ENCODE measurements around the gene NCBP1. TPM values are rescaled to one million over a fixed set of nuclear protein-coding genes. Genes with fewer than 3 reads are reported as not detected.
A peak's percentile ranks its signal among the peaks of the same experiment; 100 is the strongest.

The NCBP1 gene
- total RNA-seq, 1 donor from 2014 or later = 30.6 TPM

DNA sequence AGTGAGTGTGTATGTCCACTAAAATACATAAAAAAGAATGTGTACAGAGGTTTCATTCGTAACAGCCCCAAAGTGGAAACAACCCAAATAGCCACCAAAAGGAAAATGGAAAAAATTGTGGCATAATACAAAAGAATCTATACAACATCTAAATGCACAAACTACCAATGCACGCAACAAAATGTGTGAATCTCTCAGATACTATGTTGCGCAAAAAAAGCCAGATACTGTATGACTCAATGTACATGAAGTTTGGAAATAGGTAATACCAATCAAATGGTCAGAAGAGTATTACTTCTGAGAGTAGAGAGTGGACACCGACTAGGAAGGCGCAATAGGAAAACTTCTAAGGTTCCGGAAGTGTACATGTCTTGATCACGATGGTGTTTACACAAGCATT, 61.1 kb downstream of the NCBP1 start:
- Histone ChIP-seq H3K36me3 (ENCODE audit: control insufficient read depth, insufficient read depth, low read length) (peaks cover 2% of the 10 kb centered on the region), H3K27me3 (ENCODE audit: control insufficient read depth, insufficient read depth, low read length) (no peaks in the 10 kb centered on the region), H3K4me3 (ENCODE audit: low read depth, low read length) (no peak overlapping the region)
- no peak for DNase-seq (ENCODE audit: low read depth)
- TF ChIP-seq, protein P1, sequence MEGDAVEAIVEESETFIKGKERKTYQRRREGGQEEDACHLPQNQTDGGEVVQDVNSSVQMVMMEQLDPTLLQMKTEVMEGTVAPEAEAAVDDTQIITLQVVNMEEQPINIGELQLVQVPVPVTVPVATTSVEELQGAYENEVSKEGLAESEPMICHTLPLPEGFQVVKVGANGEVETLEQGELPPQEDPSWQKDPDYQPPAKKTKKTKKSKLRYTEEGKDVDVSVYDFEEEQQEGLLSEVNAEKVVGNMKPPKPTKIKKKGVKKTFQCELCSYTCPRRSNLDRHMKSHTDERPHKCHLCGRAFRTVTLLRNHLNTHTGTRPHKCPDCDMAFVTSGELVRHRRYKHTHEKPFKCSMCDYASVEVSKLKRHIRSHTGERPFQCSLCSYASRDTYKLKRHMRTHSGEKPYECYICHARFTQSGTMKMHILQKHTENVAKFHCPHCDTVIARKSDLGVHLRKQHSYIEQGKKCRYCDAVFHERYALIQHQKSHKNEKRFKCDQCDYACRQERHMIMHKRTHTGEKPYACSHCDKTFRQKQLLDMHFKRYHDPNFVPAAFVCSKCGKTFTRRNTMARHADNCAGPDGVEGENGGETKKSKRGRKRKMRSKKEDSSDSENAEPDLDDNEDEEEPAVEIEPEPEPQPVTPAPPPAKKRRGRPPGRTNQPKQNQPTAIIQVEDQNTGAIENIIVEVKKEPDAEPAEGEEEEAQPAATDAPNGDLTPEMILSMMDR (IDR thresholded peaks at IDR 0.05; ENCODE audit: insufficient read depth, low read length, poor library complexity, severe bottlenecking) = no peak

DNA sequence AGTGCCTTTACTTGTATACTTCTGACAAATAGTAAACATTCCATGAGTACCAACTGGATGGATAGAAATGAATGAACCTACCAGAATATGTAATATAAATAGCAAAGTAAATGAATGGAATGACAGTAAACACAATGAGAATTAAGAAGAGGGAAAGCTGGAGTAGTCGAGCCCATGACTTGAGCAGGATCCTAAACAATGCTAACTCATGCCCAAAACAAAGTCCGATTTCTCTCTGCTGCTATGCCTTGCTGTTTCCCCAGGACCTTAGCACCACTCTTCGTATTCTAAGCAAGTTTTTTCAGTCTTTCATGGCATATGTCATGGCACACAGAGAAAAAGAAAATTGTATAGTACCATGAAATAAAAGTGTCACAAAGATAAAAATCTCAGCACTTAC, 61.8 kb downstream of the NCBP1 start:
- Histone ChIP-seq H3K36me3 (ENCODE audit: control insufficient read depth, insufficient read depth, low read length) (peaks cover 2% of the 10 kb centered on the region), H3K27me3 (ENCODE audit: control insufficient read depth, insufficient read depth, low read length) (no peaks in the 10 kb centered on the region), H3K4me3 (ENCODE audit: low read depth, low read length) (no peak overlapping the region)
- TF ChIP-seq, protein P1 (IDR thresholded peaks at IDR 0.05; ENCODE audit: insufficient read depth, low read length, poor library complexity, severe bottlenecking) = no peak
- DNase-seq (ENCODE audit: low read depth) = no peak

DNA sequence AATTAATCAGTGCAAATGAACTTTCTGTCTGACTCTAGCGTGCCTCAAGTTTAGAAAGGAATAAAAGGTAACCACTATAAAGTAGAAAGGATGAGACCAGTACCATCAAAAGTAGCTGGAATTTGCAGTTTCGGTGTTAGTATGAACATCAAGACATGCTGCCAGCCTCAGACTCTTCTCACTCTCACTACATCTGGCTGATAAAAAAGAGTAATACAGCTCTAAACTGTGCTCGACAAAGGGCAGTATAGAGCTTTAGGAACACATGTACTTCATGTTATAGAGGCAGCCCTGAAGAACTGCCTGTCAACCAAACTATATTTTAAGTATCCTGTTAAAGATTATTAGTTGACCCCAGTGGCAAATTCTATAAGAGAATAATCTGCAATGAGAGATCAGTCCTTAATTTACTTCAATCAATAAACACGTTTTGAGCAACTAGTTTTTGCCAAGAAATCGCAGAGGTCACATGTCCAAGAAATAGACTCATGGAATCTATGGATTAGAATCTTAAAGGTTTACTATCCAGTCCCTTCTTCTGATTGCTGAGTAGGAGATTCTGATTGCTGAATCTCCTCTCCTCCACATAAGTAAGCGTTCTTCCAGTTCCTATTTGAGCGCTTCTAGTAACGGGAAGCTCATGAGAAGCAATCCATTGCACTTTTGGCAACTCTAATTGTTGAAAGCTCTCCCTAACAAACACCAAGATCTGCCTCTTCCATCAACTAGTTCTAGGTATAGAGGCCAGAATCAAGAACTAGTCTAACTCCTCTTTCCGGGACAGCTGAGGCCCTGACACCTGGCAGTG, 62.6 kb downstream of the NCBP1 start:
- H3K27me3 ChIP-seq (ENCODE audit: control insufficient read depth, insufficient read depth, low read length) = no peaks in the 10 kb centered on the region
- H3K4me3 ChIP-seq (ENCODE audit: low read depth, low read length) = peak overlapping the region; percentile 90
- peaks cover 2% of the 10 kb centered on the region for H3K36me3 ChIP-seq (ENCODE audit: control insufficient read depth, insufficient read depth, low read length)
- DNase-seq (ENCODE audit: low read depth) = no peak
- TF ChIP-seq, protein P1 (IDR thresholded peaks at IDR 0.05; ENCODE audit: insufficient read depth, low read length, poor library complexity, severe bottlenecking) = no peak

DNA sequence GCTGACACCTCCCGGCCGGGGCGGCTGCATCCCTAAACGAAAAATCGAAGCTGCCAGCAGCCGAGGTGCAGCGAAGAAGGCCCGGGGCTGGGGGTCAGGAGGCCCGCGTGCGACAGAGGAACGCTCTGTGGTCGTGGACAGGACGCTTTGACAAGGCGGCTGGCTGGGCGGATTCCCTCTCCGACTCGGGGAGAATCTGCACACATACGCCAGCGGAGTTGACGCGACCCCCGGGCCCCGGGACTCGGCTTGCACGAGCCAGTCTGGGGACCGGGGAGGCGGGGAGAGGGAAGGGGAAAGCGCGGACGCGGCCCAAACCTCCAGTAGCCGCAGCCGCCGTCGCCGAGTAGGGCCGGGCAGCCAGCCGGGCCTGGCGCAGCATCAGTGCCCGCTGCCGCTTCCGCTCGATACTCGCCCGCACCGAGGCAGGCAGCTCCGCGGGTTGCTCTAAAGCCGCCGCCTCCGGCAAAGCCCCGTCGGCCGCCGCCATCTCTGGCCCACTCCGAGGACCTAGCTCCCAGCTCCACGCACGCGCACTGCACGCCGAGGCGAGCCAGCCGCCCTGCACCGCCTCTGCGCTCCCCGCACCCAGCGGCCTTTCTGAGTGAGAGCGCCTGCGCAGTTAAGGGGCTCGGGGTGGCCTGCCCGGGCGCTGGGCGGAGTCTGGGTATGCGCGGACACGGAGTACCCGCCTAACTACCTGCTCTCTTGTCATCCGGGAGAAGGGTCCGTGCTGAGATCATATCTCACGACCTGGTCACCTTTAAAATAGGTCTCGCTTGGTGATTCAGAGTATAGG, 63.4 kb downstream of the NCBP1 start, which contains the start of gene XPA:
XPA (minus strand) TSS at position 538 of the 799 bp plus-strand sequence; CDS start at position 490, 48 bp downstream.
- peak; percentile 69 for DNase-seq (ENCODE audit: low read depth)
- Histone ChIP-seq H3K4me3 (ENCODE audit: low read depth, low read length) (peak within 1 kb of the TSS; percentile 90), H3K27me3 (ENCODE audit: control insufficient read depth, insufficient read depth, low read length) (no peaks in the 10 kb centered on the region), H3K36me3 (ENCODE audit: control insufficient read depth, insufficient read depth, low read length) (no peaks in the 10 kb centered on the region)
- TF ChIP-seq, protein P1 (IDR thresholded peaks at IDR 0.05; ENCODE audit: insufficient read depth, low read length, poor library complexity, severe bottlenecking) = no peak

DNA sequence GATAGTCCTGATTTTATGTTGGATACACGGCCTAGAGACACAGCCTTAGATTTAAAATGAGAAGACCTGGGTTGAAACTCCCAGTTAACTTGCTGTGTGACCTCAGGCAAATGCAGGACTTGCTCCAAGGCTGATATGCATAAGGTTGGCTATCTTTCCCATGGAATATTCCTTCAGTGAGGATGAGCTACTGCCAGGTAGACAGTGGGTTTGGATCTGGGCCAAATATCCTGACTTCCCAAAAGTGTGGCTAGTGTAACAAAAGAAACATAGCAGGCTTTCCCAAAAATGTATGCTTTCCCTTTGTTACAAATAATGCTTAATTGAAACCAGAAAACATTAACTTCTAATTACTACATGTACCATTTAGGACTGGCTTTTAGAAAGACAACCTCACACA, 64.2 kb downstream of the NCBP1 start:
- Histone ChIP-seq H3K27me3 (ENCODE audit: control insufficient read depth, insufficient read depth, low read length) (no peaks in the 10 kb centered on the region), H3K36me3 (ENCODE audit: control insufficient read depth, insufficient read depth, low read length) (no peaks in the 10 kb centered on the region), H3K4me3 (ENCODE audit: low read depth, low read length) (no peak overlapping the region)
- no peak for DNase-seq (ENCODE audit: low read depth)
- TF ChIP-seq, protein P1 (IDR thresholded peaks at IDR 0.05; ENCODE audit: insufficient read depth, low read length, poor library complexity, severe bottlenecking) = no peak
